ENCODE data around the gene CKAP5. TPM values are rescaled to one million over a fixed set of nuclear protein-coding genes. Genes with fewer than 3 reads are reported as not detected.

Gene CKAP5
- total RNA-seq, 2 donors from 2014 or later, result 34.7 to 37.1 TPM

DNA sequence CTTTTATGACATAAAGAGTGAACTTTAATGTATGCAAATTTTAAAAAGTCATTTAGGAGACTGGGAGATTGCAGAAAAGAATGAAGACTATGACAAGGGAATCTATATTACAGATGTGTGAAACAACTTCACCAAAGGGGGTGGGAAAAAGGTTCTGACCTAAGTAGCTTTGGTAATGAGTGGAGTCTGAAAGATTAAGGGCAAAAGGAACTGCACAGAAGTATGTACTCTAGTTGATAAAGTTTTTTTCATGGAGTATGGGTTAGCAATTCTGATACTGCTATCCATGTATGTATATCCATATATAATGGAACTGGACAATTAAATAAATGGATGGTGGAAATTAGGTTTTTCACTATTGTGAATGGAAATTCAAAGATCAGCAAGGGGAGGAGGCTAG lies 9.2 kb downstream of the CKAP5 start:
- Histone ChIP-seq H3K27me3 (replicated peaks; ENCODE audit: insufficient read depth) (no peaks in the 10 kb centered on the region), H3K36me3 (no peaks in the 10 kb centered on the region), H3K4me1 (ENCODE audit: control insufficient read depth in 1 of 2, low read depth in 2 of 2) (no peaks in the 10 kb centered on the region), H3K27ac (no peak overlapping the region), H3K4me3 (no peak overlapping the region), H3K9me3 (no peaks in the 10 kb centered on the region)
- no peak for ATAC-seq (ENCODE audit: insufficient number of reproducible peaks, low FRiP score, low read depth)
- TF ChIP-seq, protein P1, sequence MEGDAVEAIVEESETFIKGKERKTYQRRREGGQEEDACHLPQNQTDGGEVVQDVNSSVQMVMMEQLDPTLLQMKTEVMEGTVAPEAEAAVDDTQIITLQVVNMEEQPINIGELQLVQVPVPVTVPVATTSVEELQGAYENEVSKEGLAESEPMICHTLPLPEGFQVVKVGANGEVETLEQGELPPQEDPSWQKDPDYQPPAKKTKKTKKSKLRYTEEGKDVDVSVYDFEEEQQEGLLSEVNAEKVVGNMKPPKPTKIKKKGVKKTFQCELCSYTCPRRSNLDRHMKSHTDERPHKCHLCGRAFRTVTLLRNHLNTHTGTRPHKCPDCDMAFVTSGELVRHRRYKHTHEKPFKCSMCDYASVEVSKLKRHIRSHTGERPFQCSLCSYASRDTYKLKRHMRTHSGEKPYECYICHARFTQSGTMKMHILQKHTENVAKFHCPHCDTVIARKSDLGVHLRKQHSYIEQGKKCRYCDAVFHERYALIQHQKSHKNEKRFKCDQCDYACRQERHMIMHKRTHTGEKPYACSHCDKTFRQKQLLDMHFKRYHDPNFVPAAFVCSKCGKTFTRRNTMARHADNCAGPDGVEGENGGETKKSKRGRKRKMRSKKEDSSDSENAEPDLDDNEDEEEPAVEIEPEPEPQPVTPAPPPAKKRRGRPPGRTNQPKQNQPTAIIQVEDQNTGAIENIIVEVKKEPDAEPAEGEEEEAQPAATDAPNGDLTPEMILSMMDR (IDR thresholded peaks at IDR 0.05), result no peak
- no peak for DNase-seq (ENCODE audit: low spot score)

DNA sequence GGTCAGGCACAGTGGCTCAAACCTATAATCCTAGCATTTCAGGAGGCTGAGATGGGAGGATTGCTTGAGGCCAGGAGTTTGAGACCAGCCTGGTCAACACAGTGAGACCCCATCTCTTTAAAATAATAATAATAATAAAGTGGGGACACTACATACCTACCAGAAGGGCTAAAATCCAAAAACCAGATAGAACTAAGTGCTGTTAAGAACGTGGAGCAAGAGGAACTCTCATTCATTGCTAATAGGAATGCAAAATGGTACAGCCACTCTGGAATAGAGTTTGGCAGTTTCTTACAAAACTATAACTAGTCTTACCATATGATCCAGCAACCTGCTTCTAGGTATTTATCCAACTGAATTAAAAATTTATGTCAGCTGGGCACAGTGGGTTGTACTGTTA lies 9.6 kb downstream of the CKAP5 start:
- H3K9me3 ChIP-seq, result no peaks in the 10 kb centered on the region
- H3K4me3 ChIP-seq, result no peak overlapping the region
- ATAC-seq (ENCODE audit: insufficient number of reproducible peaks, low FRiP score, low read depth), result no peak
- H3K27ac ChIP-seq, result no peak overlapping the region
- no peaks in the 10 kb centered on the region for H3K27me3 ChIP-seq (replicated peaks; ENCODE audit: insufficient read depth)
- TF ChIP-seq, protein P1 (IDR thresholded peaks at IDR 0.05), result no peak
- no peak for DNase-seq (ENCODE audit: low spot score)
- H3K4me1 ChIP-seq (ENCODE audit: control insufficient read depth in 1 of 2, low read depth in 2 of 2), result no peaks in the 10 kb centered on the region
- no peaks in the 10 kb centered on the region for H3K36me3 ChIP-seq

DNA sequence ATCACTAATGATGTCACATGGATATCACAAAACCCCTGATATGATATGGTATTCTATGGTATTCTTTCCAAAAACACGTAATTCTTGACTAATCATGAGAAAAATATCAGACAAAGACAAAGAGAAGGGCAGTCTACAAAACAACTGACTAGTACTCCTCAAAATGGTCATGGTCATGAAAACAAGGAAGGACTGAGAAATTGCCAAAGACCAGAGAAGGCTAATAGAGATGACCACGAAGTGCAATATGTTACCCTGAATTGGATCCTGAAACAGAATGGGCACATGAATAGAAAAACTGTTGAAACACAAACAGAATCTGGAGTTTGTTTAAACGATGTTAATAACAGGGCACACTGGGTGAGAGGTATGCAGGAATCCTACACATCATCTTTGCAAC lies 10.2 kb downstream of the CKAP5 start:
- Histone ChIP-seq H3K4me3 (no peak overlapping the region), H3K27ac (no peak overlapping the region), H3K36me3 (no peaks in the 10 kb centered on the region), H3K9me3 (no peaks in the 10 kb centered on the region), H3K27me3 (replicated peaks; ENCODE audit: insufficient read depth) (no peaks in the 10 kb centered on the region), H3K4me1 (ENCODE audit: control insufficient read depth in 1 of 2, low read depth in 2 of 2) (no peaks in the 10 kb centered on the region)
- TF ChIP-seq, protein P1 (IDR thresholded peaks at IDR 0.05), result no peak
- ATAC-seq (ENCODE audit: insufficient number of reproducible peaks, low FRiP score, low read depth) (no peak), DNase-seq (ENCODE audit: low spot score) (no peak)

DNA sequence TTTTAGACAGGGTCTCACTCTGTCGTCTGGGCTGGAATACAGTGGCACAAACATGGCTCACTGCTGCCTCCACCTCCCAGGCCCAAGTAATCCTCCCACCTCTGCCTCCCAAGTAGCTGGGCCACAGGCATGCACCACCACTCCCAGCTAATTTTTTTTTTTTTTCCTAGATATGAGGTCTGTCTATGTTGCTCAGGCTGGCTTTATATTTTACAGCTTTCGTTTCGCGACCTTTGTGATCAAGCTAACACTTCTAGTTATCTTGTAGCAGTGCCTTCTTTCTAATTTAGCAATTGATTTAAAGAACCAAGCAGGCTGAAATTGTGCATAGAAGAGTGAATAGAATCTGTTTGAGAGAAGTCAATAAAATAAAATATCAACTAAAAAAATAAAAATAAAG lies 11.3 kb downstream of the CKAP5 start:
- Histone ChIP-seq H3K27ac (no peak overlapping the region), H3K9me3 (no peaks in the 10 kb centered on the region), H3K27me3 (replicated peaks; ENCODE audit: insufficient read depth) (no peaks in the 10 kb centered on the region), H3K36me3 (no peaks in the 10 kb centered on the region), H3K4me3 (no peak overlapping the region), H3K4me1 (ENCODE audit: control insufficient read depth in 1 of 2, low read depth in 2 of 2) (no peaks in the 10 kb centered on the region)
- no peak for DNase-seq (ENCODE audit: low spot score)
- no peak for ATAC-seq (ENCODE audit: insufficient number of reproducible peaks, low FRiP score, low read depth)
- TF ChIP-seq, protein P1 (IDR thresholded peaks at IDR 0.05), result no peak

DNA sequence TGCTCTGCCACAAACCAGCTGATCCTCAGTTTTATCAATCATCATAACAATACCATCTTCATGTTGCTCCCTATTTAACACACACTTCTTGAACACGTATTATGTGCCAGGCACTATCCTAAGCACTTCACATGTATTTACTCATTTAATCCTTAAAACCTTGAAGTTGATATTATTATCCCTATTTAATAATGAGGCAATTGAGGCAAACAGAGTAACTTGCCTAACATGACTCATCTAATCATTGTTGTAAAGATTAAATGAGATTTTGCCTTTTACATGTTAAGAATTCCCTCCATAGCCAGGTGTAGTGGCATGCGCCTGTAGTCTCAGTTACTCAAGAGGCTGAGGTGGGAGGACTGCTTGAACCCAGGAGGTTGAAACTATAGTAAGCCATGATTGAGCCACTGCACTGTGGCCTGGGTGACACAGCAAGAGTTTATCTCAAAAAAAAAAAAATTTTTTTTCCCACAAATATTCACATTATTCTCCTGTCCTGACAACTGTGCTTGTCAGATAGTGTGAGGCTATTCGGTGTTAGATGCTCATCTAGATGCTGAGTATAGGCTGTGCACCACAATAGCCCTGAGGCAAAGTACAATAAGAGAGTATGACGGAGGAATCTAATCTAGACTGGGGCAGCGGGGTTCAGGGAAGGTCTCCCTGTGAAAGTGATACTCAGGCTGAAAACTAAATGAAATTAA lies 13.4 kb downstream of the CKAP5 start:
- no peaks in the 10 kb centered on the region for H3K27me3 ChIP-seq (replicated peaks; ENCODE audit: insufficient read depth)
- no peak overlapping the region for H3K4me3 ChIP-seq
- ATAC-seq (ENCODE audit: insufficient number of reproducible peaks, low FRiP score, low read depth) (no peak), DNase-seq (ENCODE audit: low spot score) (no peak)
- no peaks in the 10 kb centered on the region for H3K9me3 ChIP-seq
- H3K27ac ChIP-seq, result no peak overlapping the region
- no peaks in the 10 kb centered on the region for H3K36me3 ChIP-seq
- peaks cover 3 to 9% of the 10 kb centered on the region in 2 donors for H3K4me1 ChIP-seq (ENCODE audit: control insufficient read depth in 1 of 2, low read depth in 2 of 2)
- TF ChIP-seq, protein P1 (IDR thresholded peaks at IDR 0.05), result no peak
